Left lung (tissue), 10 donors: ENCODE measurements around the gene BCR. TPM values are rescaled to one million over a fixed set of nuclear protein-coding genes. Genes with fewer than 3 reads are reported as not detected.

Source experiments
- ATAC-seq: fragments of 200-7000 bp; cut with Tn5 transposase; one replicate; pipeline ENCODE4 v1.9.1; 2020; ENCODE audit warnings: moderate library complexity
- DNase-seq, 4 donors: peaks; one replicate each; pipeline ENCODE4 v3.0.0-alpha.2; 2013 to 2020
- H3K27ac ChIP-seq, 2 donors: fragments of 200-600 bp; sonication (generic) in 1 of 2; one replicate each; pipeline versions ENCODE4 v1.5.0 to v1.8.0; 2020 to 2021
- H3K27me3 ChIP-seq, 2 donors: fragments of 200-600 bp; sonication (generic) in 1 of 2; one replicate each; pipeline versions ENCODE4 v1.5.0 to v1.8.0; 2020 to 2021
- H3K36me3 ChIP-seq, 2 donors: fragments of 200-600 bp; sonication (generic) in 1 of 2; one replicate each; pipeline versions ENCODE4 v1.5.0 to v1.8.0; 2020 to 2021
- H3K4me1 ChIP-seq, 2 donors: fragments of 200-600 bp; one replicate each; pipeline ENCODE4 v1.8.0; 2021
- H3K4me3 ChIP-seq, 2 donors: fragments of 200-600 bp; sonication (generic) in 1 of 2; one replicate each; pipeline versions ENCODE4 v1.5.0 to v1.8.0; 2020 to 2021; ENCODE audit warnings: mild to moderate bottlenecking in 1 of 2
- H3K9me3 ChIP-seq, 2 donors: fragments of 200-600 bp; sonication (generic) in 1 of 2; one replicate each; pipeline versions ENCODE4 v1.5.0 to v1.8.0; 2020 to 2021
- intact Hi-C, 2 donors: fragments of 100-400 bp; cut with DNase I; formaldehyde crosslinking; loops; one replicate each; pipeline versions ENCODE4 v1.11.2 to v1.14.2; 2022
- polyA plus RNA-seq, 6 donors: library from polyadenylated mRNA; unstranded; fragments of 120-200 nt; gene quantifications; one replicate each; pipeline ENCODE4 v1.2.1, GENCODE V29; 2013; ENCODE audit not compliant: insufficient read length in 6 of 6
- total RNA-seq, 2 donors: library from RNA; stranded (reverse); fragmentation: NEBNext Ultra II Directional; extraction: Animal tissue kit (Norgen Biotek cat#: 25700); gene quantifications; one replicate each; pipeline ENCODE4 v1.2.1, GENCODE V29; 2021
- TF ChIP-seq, protein P1 (sequence below), 2 donors: fragments of 200-600 bp; sonication (generic) in 1 of 2; IDR thresholded peaks; one replicate each; pipeline versions ENCODE4 v1.5.0 to v1.8.0; 2021; ENCODE audit warnings: antibody characterized with exemption in 2 of 2
- donor health status: DM: no; HTN: yes; CAD: no.
- donor health status: DM: no; HTN: no; CAD: no.

Gene BCR
- total and polyA plus RNA-seq, 8 donors: 41.1 to 70.4 (median 48.9) TPM

DNA sequence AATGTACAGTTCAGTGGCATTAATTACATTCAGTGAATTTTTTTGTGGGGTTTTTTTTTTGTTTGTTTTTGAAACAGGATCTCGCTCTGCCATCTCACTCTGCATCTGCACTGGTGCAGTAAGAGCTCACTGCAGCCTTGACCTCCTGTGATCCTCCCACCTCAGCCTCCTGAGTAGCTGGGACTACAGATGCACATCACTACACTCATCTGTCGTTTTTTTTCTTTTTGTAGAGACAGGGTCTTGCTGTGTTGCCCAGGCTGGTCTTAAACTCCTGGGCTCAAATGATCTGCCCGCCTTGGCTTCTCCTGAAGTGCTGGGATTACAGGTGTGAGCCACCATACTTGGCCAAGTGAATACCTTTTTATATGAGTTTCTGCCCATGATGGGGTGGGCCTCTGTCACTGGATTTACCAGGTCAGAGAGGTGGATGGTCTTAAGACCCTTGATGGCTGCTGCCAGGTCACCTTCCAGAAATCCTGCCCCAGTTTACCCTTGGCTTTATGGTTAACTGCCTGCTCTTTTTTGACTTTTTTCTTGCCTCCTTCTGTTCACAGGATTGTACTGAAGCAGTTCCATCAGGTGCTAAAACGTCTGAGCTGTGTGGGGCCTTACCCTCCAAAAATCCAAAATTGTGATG is 22.6 kb downstream of the BCR start:
- no peak overlapping the region for H3K4me3 ChIP-seq
- TF ChIP-seq, protein P1, sequence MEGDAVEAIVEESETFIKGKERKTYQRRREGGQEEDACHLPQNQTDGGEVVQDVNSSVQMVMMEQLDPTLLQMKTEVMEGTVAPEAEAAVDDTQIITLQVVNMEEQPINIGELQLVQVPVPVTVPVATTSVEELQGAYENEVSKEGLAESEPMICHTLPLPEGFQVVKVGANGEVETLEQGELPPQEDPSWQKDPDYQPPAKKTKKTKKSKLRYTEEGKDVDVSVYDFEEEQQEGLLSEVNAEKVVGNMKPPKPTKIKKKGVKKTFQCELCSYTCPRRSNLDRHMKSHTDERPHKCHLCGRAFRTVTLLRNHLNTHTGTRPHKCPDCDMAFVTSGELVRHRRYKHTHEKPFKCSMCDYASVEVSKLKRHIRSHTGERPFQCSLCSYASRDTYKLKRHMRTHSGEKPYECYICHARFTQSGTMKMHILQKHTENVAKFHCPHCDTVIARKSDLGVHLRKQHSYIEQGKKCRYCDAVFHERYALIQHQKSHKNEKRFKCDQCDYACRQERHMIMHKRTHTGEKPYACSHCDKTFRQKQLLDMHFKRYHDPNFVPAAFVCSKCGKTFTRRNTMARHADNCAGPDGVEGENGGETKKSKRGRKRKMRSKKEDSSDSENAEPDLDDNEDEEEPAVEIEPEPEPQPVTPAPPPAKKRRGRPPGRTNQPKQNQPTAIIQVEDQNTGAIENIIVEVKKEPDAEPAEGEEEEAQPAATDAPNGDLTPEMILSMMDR (IDR thresholded peaks at IDR 0.05): no peak
- ATAC-seq: no peak
- H3K27ac ChIP-seq: no peak overlapping the region
- intact Hi-C loops: no loop called here
- H3K4me1 ChIP-seq: peaks cover 0 to 23% of the 10 kb centered on the region in 2 donors
- no peaks in the 10 kb centered on the region for H3K27me3 ChIP-seq
- no peak for DNase-seq
- peaks cover 0 to 24% of the 10 kb centered on the region in 2 donors for H3K36me3 ChIP-seq
- no peaks in the 10 kb centered on the region for H3K9me3 ChIP-seq

DNA sequence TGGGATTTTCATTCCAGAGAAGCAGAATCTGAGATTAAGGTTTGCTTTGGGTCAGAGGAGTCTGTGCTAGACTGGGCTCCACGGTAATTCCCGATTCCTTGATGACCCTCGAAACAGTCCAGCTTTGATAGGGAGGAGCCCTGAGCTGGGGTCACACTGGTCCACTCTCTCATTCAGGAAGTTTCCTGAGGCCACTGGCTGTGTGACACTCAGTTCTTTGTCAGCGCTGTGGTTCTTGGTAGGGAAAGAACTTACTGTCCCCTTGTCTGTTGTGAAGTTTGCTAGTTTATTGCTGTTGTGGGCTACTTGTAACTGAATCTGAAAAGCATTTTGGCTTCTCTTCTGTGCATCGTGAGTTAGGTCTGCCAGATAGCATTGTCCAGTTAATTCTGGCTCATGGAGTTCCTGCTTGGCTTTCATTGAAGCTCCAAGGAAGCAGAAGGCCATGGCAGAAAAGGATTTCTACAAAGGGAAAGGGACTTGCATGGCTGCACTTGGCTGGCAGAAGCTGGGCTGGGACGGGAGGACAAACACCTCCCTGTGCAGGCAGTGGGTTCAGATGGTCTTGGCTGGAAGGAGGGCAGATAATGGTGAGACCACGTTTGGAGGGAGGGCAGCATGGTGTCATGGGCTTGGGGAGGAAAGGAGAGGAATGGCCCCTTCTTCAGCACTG is 23.3 kb downstream of the BCR start:
- ATAC-seq: no peak
- no peak overlapping the region for H3K27ac ChIP-seq
- intact Hi-C loops: no loop called here

DNA sequence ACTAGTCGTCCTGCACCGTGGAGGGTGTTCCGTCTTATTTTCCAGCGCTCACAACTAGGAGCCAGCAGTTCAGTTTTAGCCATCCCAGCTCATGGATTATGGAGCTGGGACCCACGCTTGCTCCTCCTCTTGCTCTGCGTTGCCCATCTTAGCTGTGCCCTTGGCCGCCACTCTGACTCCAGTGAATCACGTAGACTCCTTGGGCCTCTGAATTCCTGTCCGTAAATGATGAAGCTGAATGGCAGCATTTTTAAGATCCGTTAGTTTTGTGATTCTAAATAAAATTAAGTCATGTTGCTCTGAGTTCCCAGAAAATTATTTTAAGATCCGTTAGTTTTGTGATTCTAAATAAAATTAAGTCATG is 23.8 kb downstream of the BCR start:
- no peak for ATAC-seq
- intact Hi-C loops: no loop called here
- TF ChIP-seq, protein P1 (IDR thresholded peaks at IDR 0.05): no peak

More for the DNA sequence above, 23.3 kb downstream of the BCR start:
- DNase-seq: no peak
- Histone ChIP-seq H3K9me3 (no peaks in the 10 kb centered on the region), H3K36me3 (peaks cover 0 to 31% of the 10 kb centered on the region in 2 donors), H3K4me3 (no peak overlapping the region), H3K4me1 (peaks cover 0 to 19% of the 10 kb centered on the region in 2 donors), H3K27me3 (no peaks in the 10 kb centered on the region)
- TF ChIP-seq, protein P1 (IDR thresholded peaks at IDR 0.05): no peak

DNA sequence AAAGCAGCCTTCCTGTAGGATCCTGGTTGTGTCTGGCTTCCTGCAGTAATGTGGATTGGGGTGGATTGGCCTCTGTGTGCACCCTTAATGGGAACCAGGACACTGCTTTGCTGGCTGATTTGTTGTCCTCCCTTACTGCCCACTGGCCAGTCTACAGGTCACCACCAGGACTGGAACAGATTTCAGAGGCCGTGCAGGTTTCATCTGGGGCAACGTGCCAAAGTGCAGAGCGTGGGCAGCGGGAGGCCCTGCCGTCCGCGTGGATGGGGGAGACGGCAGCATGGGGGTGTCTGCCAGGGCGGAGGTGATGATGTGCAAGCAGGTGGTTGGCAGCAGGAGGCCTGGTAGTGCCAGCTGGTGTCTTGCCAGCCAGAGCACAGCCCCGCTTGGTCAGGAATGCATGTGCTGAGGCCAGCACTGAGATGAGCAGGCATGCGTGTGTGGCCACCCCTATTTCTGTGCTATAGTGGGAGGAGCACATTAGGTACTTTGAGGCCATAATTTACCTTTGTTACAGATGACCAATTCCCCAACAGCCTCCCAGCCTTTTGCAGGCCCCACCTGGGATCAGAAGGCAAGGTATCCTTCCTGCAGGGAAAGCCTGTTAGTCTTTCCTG is 24.3 kb downstream of the BCR start:
- DNase-seq: peak in 1 of 4 donors; percentile 79

More for the DNA sequence above, 23.8 kb downstream of the BCR start:
- H3K4me1 ChIP-seq: peaks cover 0 to 16% of the 10 kb centered on the region in 2 donors
- H3K4me3 ChIP-seq: no peak overlapping the region
- H3K27ac ChIP-seq: no peak overlapping the region
- no peaks in the 10 kb centered on the region for H3K9me3 ChIP-seq
- H3K27me3 ChIP-seq: no peaks in the 10 kb centered on the region
- peaks cover 0 to 32% of the 10 kb centered on the region in 2 donors for H3K36me3 ChIP-seq
- no peak for DNase-seq

More for the DNA sequence above, 24.3 kb downstream of the BCR start:
- intact Hi-C loops: no loop called here
- Histone ChIP-seq H3K9me3 (no peaks in the 10 kb centered on the region), H3K4me1 (peaks cover 0 to 11% of the 10 kb centered on the region in 2 donors), H3K4me3 (no peak overlapping the region), H3K27ac (no peak overlapping the region), H3K27me3 (no peaks in the 10 kb centered on the region), H3K36me3 (peaks cover 0 to 32% of the 10 kb centered on the region in 2 donors)
- ATAC-seq: peak; percentile 76
- TF ChIP-seq, protein P1 (IDR thresholded peaks at IDR 0.05): no peak
